Measurements from ENCODE around the gene GPR32.
"Not testable (repeated sequence)": the region's sequence is repeated elsewhere in the genome, so short reads cannot be mapped to it uniquely, and the experiment has no call there.

Gene GPR32

DNA sequence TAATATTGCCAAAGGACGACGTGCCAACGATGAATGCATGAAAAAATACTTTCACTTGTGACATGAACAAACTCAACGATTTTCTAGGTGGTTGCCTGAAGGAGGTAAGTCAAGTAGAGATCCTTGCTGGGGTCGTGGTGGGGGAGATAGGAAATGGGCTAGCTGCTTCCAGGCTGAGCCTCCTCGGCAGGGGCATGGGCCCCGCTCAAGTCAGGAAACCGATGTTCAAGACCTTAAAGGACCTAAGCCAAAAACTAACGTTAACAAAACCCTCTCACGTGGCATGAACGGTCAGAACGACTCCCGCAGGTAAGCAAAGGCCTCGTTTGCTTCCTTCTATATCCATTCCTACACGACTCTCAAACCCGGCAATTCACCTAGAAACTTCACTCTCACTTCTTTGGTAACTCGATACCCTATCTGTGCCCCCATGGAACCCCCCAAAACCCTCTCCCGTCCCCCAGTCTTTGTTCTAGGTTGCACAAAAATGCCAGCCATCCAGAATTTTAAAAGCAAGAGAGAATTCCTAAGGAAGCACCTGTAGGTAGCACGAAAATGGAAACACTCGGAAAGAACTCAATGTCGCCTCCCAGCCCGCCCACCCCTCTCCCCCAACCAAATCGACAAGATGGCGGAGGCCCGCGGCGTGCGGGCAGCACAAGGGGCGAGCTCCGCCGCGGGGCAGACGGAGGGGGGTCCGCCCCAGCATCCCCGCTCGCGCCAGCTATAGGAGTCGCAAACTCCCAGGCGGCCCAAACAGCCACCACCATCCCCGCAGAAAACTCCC lies 33.6 kb downstream of the GPR32 start:
- peak overlapping the region; percentile 99 for H3K4ac ChIP-seq (ENCODE audit: low read depth, low read length)
- peaks cover 16% of the 10 kb centered on the region for H3K79me2 ChIP-seq (ENCODE audit: control insufficient read depth, insufficient read depth, low read length, poor library complexity)
- DNase-seq, result peak; percentile 13 to 28
- peak overlapping the region; percentile 90 for H4K91ac ChIP-seq (ENCODE audit: low read depth, low read length)
- peak overlapping the region; percentile 92 for H3K18ac ChIP-seq (ENCODE audit: low read length)
- H3K79me1 ChIP-seq (ENCODE audit: low read length), result peaks cover 9% of the 10 kb centered on the region
- H3K4me1 ChIP-seq (ENCODE audit: control insufficient read depth in 1 of 2, insufficient read depth in 2 of 2, low read length in 2 of 2), result peaks cover 3 to 7% of the 10 kb centered on the region in 2 experiments
- no peaks in the 10 kb centered on the region for H3K9me3 ChIP-seq (ENCODE audit: insufficient read depth, low read depth, low read length)
- H2AFZ ChIP-seq (ENCODE audit: insufficient read depth, low read length, poor library complexity), result peak overlapping the region; percentile 79
- WGBS (ENCODE audit: extremely low coverage, insufficient coverage, insufficient read length), result no CpG with 5 or more reads among the region's 40 CpGs
- H2AK5ac ChIP-seq (ENCODE audit: low read length), result peak overlapping the region; percentile 96
- peak overlapping the region; percentile 97 for H4K8ac ChIP-seq (ENCODE audit: low read depth, low read length)
- H3K14ac ChIP-seq (ENCODE audit: low read length), result peak overlapping the region; percentile 97
- H2BK120ac ChIP-seq (ENCODE audit: insufficient read depth, low read length, poor library complexity), result peak overlapping the region; percentile 87
- peak overlapping the region; percentile 94 for H3K27ac ChIP-seq (ENCODE audit: low read depth, low read length)
- H3K23ac ChIP-seq (ENCODE audit: low read length), result peak overlapping the region; percentile 7
- peak overlapping the region; percentile 89 for H2BK5ac ChIP-seq (ENCODE audit: low read depth, low read length, poor library complexity)
- peak overlapping the region; percentile 95 for H3K9ac ChIP-seq (ENCODE audit: low read length)
- peak overlapping the region; percentile 95 for H4K12ac ChIP-seq (ENCODE audit: low read depth, low read length)
- H3K27me3 ChIP-seq (ENCODE audit: insufficient read depth, low read length), result no peaks in the 10 kb centered on the region
- peaks cover 23 to 25% of the 10 kb centered on the region in 2 experiments for H3K36me3 ChIP-seq (ENCODE audit: control insufficient read depth in 1 of 2, insufficient read depth in 2 of 2, low read length in 2 of 2)
- H3K4me2 ChIP-seq (ENCODE audit: low read length), result peak overlapping the region; percentile 98
- H3K4me3 ChIP-seq (ENCODE audit: low read depth, low read length), result peak overlapping the region; percentile 88
- no peak overlapping the region for H2BK12ac ChIP-seq (ENCODE audit: low read length)

DNA sequence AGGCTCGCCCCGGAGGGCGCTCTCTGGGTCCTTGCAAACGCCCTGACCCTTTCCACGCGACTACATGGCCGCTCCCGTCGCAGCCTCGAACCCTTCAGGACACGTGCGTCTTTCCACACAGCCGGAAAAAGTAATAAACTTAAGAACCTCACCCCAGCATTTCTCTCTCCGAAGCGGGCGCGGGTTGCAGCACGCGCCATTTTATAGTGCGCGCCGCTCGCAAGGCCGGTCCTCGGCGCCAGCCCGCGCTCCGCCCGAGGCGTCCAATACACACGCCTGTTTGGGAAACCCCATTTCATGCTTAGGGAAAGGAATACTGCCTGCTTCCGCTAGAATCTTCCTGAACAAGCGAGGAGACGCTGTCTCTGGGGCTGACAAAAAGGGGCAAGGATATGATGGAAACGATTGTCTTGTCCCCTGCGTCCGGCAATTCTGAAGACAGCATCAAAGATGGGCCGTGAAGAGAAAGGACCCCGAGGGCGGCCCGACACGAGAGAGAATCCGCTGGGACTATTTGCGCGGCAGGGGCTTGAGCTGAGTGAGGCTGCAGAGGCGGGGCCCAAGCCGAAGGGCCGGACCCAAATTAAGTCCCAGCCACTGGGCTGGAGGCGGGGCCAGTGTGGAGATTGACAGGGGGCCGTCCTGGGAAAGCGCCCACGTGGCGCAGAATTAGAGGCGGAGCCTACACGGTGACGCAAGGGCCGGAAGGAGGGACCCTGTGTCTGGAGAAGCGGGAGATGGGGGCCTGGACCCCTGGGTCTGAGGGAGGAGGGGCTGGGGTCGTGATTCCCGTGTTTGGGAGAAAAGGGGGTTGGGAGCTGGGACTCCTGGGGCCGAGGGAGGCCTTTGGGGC lies 34.4 kb downstream of the GPR32 start:
- peak overlapping the region; percentile 96 for H2AK5ac ChIP-seq (ENCODE audit: low read length)
- peak overlapping the region; percentile 92 for H3K18ac ChIP-seq (ENCODE audit: low read length)
- peaks cover 15 to 17% of the 10 kb centered on the region in 2 experiments for H3K36me3 ChIP-seq (ENCODE audit: control insufficient read depth in 1 of 2, insufficient read depth in 2 of 2, low read length in 2 of 2)
- peak; percentile 98 to 99 for DNase-seq
- no peaks in the 10 kb centered on the region for H3K9me3 ChIP-seq (ENCODE audit: insufficient read depth, low read depth, low read length)
- H4K8ac ChIP-seq (ENCODE audit: low read depth, low read length), result peak overlapping the region; percentile 97
- peak overlapping the region; percentile 98 for H3K4me2 ChIP-seq (ENCODE audit: low read length)
- H3K27me3 ChIP-seq (ENCODE audit: insufficient read depth, low read length), result no peaks in the 10 kb centered on the region
- H2BK120ac ChIP-seq (ENCODE audit: insufficient read depth, low read length, poor library complexity), result peak overlapping the region; percentile 87
- peaks cover 16% of the 10 kb centered on the region for H3K79me2 ChIP-seq (ENCODE audit: control insufficient read depth, insufficient read depth, low read length, poor library complexity)
- peak overlapping the region; percentile 95 for H4K12ac ChIP-seq (ENCODE audit: low read depth, low read length)
- H2AFZ ChIP-seq (ENCODE audit: insufficient read depth, low read length, poor library complexity), result peak overlapping the region; percentile 79
- peak overlapping the region; percentile 90 for H4K91ac ChIP-seq (ENCODE audit: low read depth, low read length)
- peak overlapping the region; percentile 94 for H3K27ac ChIP-seq (ENCODE audit: low read depth, low read length)
- H3K23ac ChIP-seq (ENCODE audit: low read length), result no peak overlapping the region
- WGBS (ENCODE audit: extremely low coverage, insufficient coverage, insufficient read length), result no CpG with 5 or more reads among the region's 62 CpGs
- H3K4ac ChIP-seq (ENCODE audit: low read depth, low read length), result peak overlapping the region; percentile 99
- H3K79me1 ChIP-seq (ENCODE audit: low read length), result peaks cover 9% of the 10 kb centered on the region
- H3K4me3 ChIP-seq (ENCODE audit: low read depth, low read length), result peak overlapping the region; percentile 88
- H2BK5ac ChIP-seq (ENCODE audit: low read depth, low read length, poor library complexity), result peak overlapping the region; percentile 90
- peak overlapping the region; percentile 98 for H3K9ac ChIP-seq (ENCODE audit: low read length)
- H3K4me1 ChIP-seq (ENCODE audit: control insufficient read depth in 1 of 2, insufficient read depth in 2 of 2, low read length in 2 of 2), result peaks cover 3 to 7% of the 10 kb centered on the region in 2 experiments
- peak overlapping the region; percentile 97 for H3K14ac ChIP-seq (ENCODE audit: low read length)
- H2BK12ac ChIP-seq (ENCODE audit: low read length), result no peak overlapping the region

DNA sequence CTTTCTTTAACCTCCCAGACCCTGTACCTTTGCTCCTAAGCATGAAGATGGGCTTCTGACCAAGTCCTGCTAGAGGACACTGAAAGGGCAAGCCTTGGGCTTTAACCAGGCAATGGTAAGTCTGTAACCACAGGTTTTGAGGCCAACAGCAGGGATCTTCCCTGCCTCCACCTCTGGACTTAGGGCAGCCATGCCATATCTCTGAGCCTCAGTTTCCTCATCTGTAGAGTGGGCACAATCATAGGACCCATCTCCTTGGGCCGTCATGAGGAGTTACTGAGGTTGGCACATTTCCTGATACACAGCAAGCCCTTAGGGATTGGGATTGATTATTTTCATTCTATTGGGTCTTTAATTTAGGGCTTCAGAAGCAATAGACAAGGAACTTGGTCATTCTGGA lies 38.6 kb downstream of the GPR32 start:
- H3K79me1 ChIP-seq (ENCODE audit: low read length), result peaks cover 9% of the 10 kb centered on the region
- H3K9me3 ChIP-seq (ENCODE audit: insufficient read depth, low read depth, low read length), result peaks cover 4% of the 10 kb centered on the region
- no CpG with 5 or more reads among the region's 1 CpG for WGBS (ENCODE audit: extremely low coverage, insufficient coverage, insufficient read length)

DNA sequence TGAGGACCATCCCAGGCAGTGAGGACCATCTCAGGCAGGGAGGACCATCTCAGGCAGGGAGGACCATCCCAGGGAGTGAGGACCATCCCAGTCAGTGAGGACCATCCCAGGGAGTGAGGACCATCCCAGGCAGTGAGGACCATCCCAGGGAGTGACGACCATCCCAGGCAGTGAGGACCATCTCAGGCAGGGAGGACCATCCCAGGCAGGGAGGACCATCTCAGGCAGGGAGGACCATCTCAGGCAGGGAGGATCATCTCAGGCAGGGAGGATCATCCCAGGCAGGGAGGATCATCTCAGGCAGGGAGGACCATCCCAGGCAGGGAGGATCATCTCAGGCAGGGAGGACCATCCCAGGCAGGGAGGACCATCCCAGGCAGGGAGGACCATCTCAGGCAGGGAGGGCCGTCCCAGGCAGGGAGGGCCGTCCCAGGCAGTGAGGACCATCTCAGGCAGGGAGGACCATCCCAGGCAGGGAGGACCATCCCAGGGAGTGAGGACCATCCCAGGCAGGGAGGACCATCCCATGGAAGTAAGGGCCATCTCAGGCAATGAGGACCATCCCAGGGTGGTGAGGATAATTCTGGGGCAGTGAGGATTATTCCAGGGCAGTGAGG lies 41.5 kb downstream of the GPR32 start:
- not testable (repeated sequence) for H3K18ac ChIP-seq (ENCODE audit: low read length)
- WGBS (ENCODE audit: extremely low coverage, insufficient coverage, insufficient read length), result no CpG with 5 or more reads among the region's 3 CpGs

More for the DNA sequence above, 38.6 kb downstream of the GPR32 start:
- H2BK5ac ChIP-seq (ENCODE audit: low read depth, low read length, poor library complexity), result no peak overlapping the region
- H3K18ac ChIP-seq (ENCODE audit: low read length), result no peak overlapping the region
- no peak overlapping the region for H3K4me2 ChIP-seq (ENCODE audit: low read length)
- H3K27ac ChIP-seq (ENCODE audit: low read depth, low read length), result no peak overlapping the region
- H3K14ac ChIP-seq (ENCODE audit: low read length), result no peak overlapping the region
- H4K12ac ChIP-seq (ENCODE audit: low read depth, low read length), result no peak overlapping the region
- DNase-seq, result no peak
- no peak overlapping the region for H4K8ac ChIP-seq (ENCODE audit: low read depth, low read length)
- H2BK120ac ChIP-seq (ENCODE audit: insufficient read depth, low read length, poor library complexity), result no peak overlapping the region
- no peak overlapping the region for H2AFZ ChIP-seq (ENCODE audit: insufficient read depth, low read length, poor library complexity)
- H3K79me2 ChIP-seq (ENCODE audit: control insufficient read depth, insufficient read depth, low read length, poor library complexity), result peaks cover 6% of the 10 kb centered on the region
- H4K91ac ChIP-seq (ENCODE audit: low read depth, low read length), result no peak overlapping the region
- no peaks in the 10 kb centered on the region for H3K4me1 ChIP-seq (ENCODE audit: control insufficient read depth in 1 of 2, insufficient read depth in 2 of 2, low read length in 2 of 2)
- no peak overlapping the region for H3K4ac ChIP-seq (ENCODE audit: low read depth, low read length)
- H3K4me3 ChIP-seq (ENCODE audit: low read depth, low read length), result no peak overlapping the region
- no peak overlapping the region for H2BK12ac ChIP-seq (ENCODE audit: low read length)
- no peak overlapping the region for H2AK5ac ChIP-seq (ENCODE audit: low read length)
- H3K36me3 ChIP-seq (ENCODE audit: control insufficient read depth in 1 of 2, insufficient read depth in 2 of 2, low read length in 2 of 2), result no peaks in the 10 kb centered on the region
- H3K23ac ChIP-seq (ENCODE audit: low read length), result no peak overlapping the region
- H3K9ac ChIP-seq (ENCODE audit: low read length), result no peak overlapping the region
- H3K27me3 ChIP-seq (ENCODE audit: insufficient read depth, low read length), result no peaks in the 10 kb centered on the region

More for the DNA sequence above, 41.5 kb downstream of the GPR32 start:
- not testable (repeated sequence) for H4K8ac ChIP-seq (ENCODE audit: low read depth, low read length); H3K4me2 ChIP-seq (ENCODE audit: low read length); H2AFZ ChIP-seq (ENCODE audit: insufficient read depth, low read length, poor library complexity); H3K36me3 ChIP-seq (ENCODE audit: control insufficient read depth in 1 of 2, insufficient read depth in 2 of 2, low read length in 2 of 2); H3K9ac ChIP-seq (ENCODE audit: low read length); H3K4me1 ChIP-seq (ENCODE audit: control insufficient read depth in 1 of 2, insufficient read depth in 2 of 2, low read length in 2 of 2); H3K27ac ChIP-seq (ENCODE audit: low read depth, low read length); H3K4ac ChIP-seq (ENCODE audit: low read depth, low read length); H3K27me3 ChIP-seq (ENCODE audit: insufficient read depth, low read length); H3K79me1 ChIP-seq (ENCODE audit: low read length); DNase-seq; H4K91ac ChIP-seq (ENCODE audit: low read depth, low read length); H2BK5ac ChIP-seq (ENCODE audit: low read depth, low read length, poor library complexity); H3K23ac ChIP-seq (ENCODE audit: low read length); H2AK5ac ChIP-seq (ENCODE audit: low read length); H3K9me3 ChIP-seq (ENCODE audit: insufficient read depth, low read depth, low read length); H2BK12ac ChIP-seq (ENCODE audit: low read length); H2BK120ac ChIP-seq (ENCODE audit: insufficient read depth, low read length, poor library complexity); H4K12ac ChIP-seq (ENCODE audit: low read depth, low read length); H3K79me2 ChIP-seq (ENCODE audit: control insufficient read depth, insufficient read depth, low read length, poor library complexity); H3K14ac ChIP-seq (ENCODE audit: low read length)
- H3K4me3 ChIP-seq (ENCODE audit: low read depth, low read length), result peak overlapping the region; percentile 27

Measured in trophoblast cell (in vitro differentiated cells and primary cell).